GM23248 (cell line): ENCODE results near the gene EFCAB8.

Experiments used
- EZH2 ChIP-seq: fragments of 200-600 bp; sonication (generic); IDR thresholded peaks from 2 replicates; pipeline ENCODE4 v1.6.1; 2018; ENCODE audit warnings: antibody characterized with exemption, mild to moderate bottlenecking; ENCODE audit not compliant: insufficient read depth, poor library complexity, severe bottlenecking
- EZH2phosphoT487 ChIP-seq: fragments of 200-600 bp; sonication (generic); IDR thresholded peaks from 2 replicates; pipeline ENCODE4 v1.6.1; 2018; ENCODE audit warnings: antibody characterized with exemption, moderate library complexity, mild to moderate bottlenecking, low read depth; ENCODE audit not compliant: insufficient read depth

DNA sequence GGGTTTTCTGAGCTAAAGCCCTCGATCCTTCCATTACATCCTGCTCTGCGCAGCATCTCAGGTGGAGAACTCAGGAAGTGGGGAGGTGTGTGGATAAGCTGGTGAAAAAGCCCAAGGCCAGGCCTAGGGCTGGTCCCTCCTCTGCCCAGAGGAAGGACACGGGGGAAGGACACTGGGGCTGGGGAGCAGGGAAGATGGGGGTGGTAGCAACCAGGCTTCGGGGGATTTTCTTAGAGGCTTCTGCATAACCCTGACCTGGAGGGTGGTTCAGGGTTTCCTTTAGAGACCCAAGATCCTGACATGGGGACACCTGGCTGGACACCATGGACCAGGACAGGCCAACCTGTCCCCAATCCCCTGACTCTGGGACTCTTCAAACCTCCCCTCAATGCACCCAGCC lies 107.7 kb downstream of the EFCAB8 start:
- TF ChIP-seq EZH2phosphoT487 (no peak), EZH2 (no peak)
